HG03521 (cell line): ENCODE data around the gene BRICD5.

Experiments
- ATAC-seq: cut with Tn5 transposase; IDR thresholded peaks from one replicate; pipeline ENCODE4 v1.9.1; 2021; ENCODE audit warnings: mild to moderate bottlenecking, moderate library complexity; ENCODE audit not compliant: unreplicated experiment

Gene BRICD5

DNA sequence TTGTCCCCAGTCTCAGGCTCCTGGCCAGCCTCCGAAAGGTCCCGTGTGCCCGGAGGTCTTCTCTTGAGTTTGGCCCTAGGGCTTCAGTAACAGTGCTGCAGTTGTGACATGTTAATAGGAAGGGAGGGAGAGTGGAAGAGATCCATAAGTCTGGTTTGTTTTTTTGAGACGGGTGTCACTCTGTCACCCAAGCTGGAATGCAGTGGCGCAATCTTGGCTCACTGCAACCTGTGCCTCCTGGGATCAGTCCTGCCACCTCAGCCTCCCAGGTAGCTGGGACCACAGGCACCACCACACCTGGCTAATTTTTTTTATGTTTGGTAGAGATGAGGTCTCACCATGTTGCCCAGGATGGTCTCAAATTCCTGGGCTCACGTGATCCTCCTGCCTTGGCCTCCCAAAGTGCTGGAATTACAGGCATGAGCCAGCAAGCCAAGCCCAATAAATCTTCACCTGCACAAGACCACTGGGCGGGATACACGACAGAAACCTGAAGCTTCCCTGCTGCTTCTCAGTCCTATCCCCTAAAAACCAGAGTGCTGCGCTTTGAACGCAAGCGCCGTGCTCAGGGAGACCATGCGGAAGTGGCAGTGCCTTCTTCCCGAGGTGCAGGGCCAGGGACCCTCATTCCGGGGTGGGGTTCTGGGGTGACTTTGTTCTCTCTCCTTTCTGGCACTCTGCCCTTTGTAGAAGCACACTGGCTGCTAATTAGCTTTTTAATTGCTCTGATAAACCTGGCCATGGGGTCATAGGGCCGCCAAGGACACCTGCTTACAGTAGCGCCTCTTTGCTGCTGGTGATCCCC, 44.2 kb downstream of the BRICD5 start:
- ATAC-seq, result no peak

- ATAC-seq, result no peak
Observed at GRCh38 chr16:2165861-2166260, 44.8 kb downstream of the BRICD5 start.

GRCh38 chr16:2163211-2163881, 47.3 kb downstream of the BRICD5 start:
- ATAC-seq, result no peak

DNA sequence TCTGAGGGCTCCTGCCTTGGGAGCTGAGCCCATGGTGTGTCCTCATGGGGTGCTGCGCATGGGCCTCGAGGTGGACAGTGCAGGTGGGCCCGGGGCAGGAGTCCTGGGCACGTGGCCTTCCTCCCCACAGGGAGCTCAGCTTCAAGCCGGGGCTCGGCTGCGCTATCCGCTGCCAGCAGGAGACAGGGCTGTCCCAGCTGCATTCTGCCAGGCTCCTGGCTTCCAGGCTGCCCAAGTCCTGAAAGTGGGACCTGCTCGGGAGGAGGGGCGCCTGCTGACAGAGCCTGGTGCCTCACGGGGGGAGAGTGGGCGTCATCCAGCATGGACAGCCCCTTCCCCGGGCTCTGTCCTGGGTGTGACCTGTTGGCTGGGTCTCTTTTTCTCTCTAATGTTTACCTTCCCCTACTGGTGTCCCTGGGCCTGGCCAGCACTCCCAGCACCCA, 48.0 kb downstream of the BRICD5 start:
- ATAC-seq, result no peak

DNA sequence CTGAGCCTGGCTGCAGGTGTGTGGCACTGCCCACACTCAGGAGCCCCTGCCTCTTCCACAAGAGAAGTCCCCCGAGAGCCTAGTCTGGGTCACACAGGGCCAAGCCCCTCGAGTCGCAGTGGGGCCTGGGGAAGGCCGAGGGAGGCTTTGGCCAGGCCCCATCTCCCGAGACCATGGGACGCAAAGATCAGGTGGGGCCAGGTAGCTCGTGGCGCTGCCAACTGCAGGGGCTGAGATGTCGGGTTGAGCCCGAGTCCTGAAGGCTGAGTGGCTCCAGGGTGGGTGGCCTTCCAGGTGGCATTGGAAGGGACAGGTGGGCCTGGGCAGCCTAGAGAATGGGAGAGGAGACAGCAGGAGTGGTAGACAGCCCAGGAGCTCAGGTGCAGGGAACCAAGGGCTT, 48.8 kb downstream of the BRICD5 start:
- ATAC-seq, result no peak

- no peak for ATAC-seq
Observed at GRCh38 chr16:2160915-2161551, 49.6 kb downstream of the BRICD5 start.
